VCaP (cell line): Measurements from ENCODE around the gene STYXL2.

Experiments
- H3K27ac ChIP-seq: fragments of 450-650 bp; 2 replicates; pipeline ENCODE4 v1.5.1; 2017
- CTCF ChIP-seq: fragments of 450-650 bp; conservative IDR thresholded peaks from 2 replicates; pipeline ENCODE4 v1.5.1; 2017; ENCODE audit warnings: mild to moderate bottlenecking, moderate library complexity

The STYXL2 gene

GRCh38 chr1:167127236-167127635, 33.4 kb downstream of the STYXL2 start:
- no peak overlapping the region for H3K27ac ChIP-seq
- TF ChIP-seq CTCF, result no peak

GRCh38 chr1:167127661-167128060, 33.8 kb downstream of the STYXL2 start:
- TF ChIP-seq CTCF, result no peak
- no peak overlapping the region for H3K27ac ChIP-seq

- TF ChIP-seq CTCF, result 0 out of 2 replicates have a peak, but pooled peaks have one; percentile 14
- no peak overlapping the region for H3K27ac ChIP-seq
Observed at GRCh38 chr1:167128261-167129227, 34.7 kb downstream of the STYXL2 start.

GRCh38 chr1:167130829-167131510, 37.1 kb downstream of the STYXL2 start:
- no peak for TF ChIP-seq CTCF
- no peak overlapping the region for H3K27ac ChIP-seq

GRCh38 chr1:167132301-167133010, 38.6 kb downstream of the STYXL2 start:
- H3K27ac ChIP-seq, result no peak overlapping the region
- no peak for TF ChIP-seq CTCF

GRCh38 chr1:167135281-167135840, 41.5 kb downstream of the STYXL2 start:
- H3K27ac ChIP-seq, result no peak overlapping the region
- TF ChIP-seq CTCF, result no peak

GRCh38 chr1:167136191-167136614, 42.3 kb downstream of the STYXL2 start:
- TF ChIP-seq CTCF, result no peak
- no peak overlapping the region for H3K27ac ChIP-seq
